HG03571 (cell line): ENCODE results near the gene CCDC88C.

Experiments used
- ATAC-seq: cut with Tn5 transposase; IDR thresholded peaks from one replicate; pipeline ENCODE4 v1.9.1; 2021; ENCODE audit not compliant: unreplicated experiment

The CCDC88C gene

DNA sequence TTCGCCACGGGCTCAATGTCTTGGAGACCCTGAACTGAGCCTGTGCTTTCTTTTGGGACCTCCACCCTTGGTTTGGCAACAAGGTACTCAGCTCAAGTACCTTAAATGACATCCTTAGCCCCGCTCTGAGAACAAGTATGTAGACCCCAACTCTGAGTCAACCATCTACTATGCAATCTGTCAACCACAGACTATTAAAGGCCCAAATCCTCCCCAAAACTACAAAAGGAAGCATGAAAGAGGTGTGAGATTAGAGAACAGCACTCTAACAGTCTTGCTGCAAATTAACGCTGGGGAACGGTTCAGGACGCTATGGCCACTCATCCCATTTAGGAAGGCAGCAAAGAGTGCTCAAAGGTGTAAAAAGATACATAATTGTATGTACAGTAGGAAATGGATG lies 52.1 kb downstream of the CCDC88C start:
- ATAC-seq: no peak

- ATAC-seq: no peak
Observed at GRCh38 chr14:91364524-91365270, 52.9 kb downstream of the CCDC88C start.

GRCh38 chr14:91363776-91364523 lies 53.7 kb downstream of the CCDC88C start:
- peak; percentile 61 for ATAC-seq

DNA sequence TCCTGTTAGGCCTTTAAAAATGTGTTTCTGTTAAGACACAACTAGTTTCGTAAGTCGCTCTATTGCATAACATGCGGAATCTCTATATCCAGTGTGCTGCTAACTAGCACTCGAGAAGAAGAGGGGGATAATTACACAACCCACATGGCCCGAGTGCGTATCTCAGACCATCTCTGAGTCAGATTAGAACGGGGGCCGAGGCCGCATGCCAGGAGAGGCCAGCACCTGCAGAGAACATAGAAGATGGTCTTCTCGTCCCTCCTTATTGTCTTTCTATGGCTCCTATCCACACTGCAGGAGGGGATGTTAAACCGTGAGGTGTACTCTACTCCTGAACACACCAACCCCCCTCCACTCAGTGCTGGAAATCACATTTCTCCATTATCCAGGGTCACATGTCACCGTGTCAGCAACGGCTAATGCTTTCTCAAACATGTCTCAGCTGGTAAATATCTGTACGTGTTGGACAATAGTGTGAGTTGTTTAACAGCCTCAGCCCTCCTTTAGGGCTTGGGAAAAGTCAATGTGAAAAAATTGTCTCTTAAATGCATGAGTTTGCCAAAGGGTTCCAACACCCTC lies 56.3 kb downstream of the CCDC88C start:
- no peak for ATAC-seq

GRCh38 chr14:91360490-91361232 lies 57.0 kb downstream of the CCDC88C start:
- no peak for ATAC-seq

DNA sequence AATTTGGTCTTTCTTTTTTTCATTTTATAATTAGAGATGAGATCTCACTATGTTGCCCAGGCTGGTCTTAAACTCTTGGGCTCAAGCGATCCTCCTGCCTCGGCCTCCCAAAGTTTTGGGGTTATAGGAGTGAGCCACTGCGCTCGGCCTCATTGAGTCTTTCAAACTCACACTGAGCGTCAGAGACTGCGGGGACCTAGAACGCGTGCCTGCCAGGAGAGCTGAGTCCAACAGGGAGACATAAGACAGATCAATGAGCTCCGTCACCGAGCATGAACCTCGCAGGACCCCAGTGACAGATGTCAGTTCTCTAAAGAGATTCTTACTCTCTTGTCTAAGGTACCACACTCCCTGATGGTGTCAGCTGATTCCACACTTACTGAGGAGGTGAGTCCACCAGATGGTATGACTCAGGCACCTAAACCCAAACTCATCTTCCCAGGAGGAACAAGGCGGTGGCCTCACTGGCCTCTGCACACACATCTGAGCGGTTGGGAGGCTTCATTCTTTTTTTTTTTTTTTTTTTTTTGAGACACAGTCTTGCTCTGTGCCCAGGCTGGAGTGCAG lies 58.9 kb downstream of the CCDC88C start:
- no peak for ATAC-seq

DNA sequence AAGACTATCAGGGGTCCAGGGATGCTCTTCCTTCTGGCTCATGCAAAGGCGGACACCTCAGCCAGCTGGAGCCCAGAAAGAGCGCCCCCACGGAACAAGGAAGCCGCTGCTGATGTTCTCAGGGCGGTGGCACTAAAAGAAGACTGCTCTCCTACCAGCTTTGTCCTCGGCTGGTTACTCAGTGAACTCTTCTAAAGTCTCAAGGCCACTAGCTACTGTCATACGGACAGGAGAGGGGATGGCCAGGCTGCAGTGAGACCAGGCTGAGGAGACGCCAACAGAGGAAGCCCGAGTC lies 59.6 kb downstream of the CCDC88C start:
- no peak for ATAC-seq

- no peak for ATAC-seq
Observed at GRCh38 chr14:91357272-91358024, 60.2 kb downstream of the CCDC88C start.

- no peak for ATAC-seq
Observed at GRCh38 chr14:91356181-91356763, 61.3 kb downstream of the CCDC88C start.

- ATAC-seq: no peak
Observed at GRCh38 chr14:91354979-91355685, 62.5 kb downstream of the CCDC88C start.

- no peak for ATAC-seq
Observed at GRCh38 chr14:91354221-91354916, 63.3 kb downstream of the CCDC88C start.

DNA sequence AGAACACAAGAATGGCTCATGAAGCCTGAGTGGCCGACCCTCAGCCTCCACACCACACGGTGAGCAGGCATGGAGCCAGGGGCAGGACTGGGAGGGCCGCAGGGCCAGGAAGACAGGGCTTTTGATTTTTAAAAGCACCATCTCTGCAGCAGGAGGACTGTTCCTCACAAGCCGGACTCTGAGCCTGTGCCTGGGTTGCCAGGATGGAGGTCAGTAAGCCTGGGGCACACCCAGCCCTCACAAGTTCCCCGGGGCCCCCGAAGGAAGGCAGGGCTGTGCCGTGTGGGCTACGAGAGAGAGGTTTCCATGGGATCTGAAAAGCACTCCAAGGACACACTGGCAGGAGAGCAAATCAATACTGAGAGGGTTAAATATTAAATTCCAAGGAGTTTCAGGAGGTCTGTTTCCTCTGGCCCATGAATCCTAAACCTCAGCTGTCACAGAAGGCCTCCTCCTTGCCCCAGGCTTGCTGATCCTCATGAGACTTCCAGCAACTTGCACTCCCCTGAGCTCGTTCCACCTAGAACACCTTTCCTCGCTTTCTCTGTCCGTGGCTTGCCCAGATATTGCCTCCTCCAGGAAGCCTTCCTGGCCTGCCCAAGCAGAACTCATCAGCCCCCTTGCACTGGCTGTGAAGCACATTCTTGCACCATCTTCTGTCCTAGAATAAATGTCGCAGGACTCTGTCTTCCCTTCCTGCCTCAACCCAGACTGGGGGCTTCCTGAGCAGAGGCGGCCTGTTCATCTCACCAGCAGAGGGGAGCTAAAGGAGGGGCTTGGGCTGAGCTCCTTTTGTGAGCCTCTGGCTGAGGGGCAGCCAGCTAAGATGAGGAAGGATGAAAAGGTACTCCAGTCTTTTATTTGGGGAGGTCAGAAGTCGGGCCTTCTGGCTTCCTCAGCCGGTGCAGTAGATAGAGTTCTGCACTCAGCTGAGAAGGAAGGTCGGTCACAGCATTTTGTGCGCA lies 64.6 kb downstream of the CCDC88C start:
- ATAC-seq: no peak

DNA sequence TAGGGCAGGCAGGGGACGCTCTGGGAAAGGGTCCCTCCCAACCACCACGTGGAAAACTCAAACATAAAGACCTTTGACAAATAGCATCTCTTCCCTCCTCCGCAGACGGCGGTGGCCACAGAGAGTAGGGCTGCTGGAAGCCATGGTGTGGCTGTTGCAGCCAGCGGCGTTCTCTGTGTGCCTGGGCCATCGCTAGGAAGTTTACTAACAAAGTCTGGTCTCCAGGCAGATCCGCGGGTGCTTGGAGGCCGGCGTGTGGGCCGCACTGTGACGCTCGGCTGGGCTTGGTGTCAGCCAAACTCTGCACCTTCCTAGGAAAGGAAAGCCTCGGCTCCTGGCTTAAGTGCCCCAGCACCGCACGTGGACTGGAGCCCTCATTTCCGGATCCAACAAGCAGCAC lies 65.6 kb downstream of the CCDC88C start:
- ATAC-seq: no peak

- no peak for ATAC-seq
Observed at GRCh38 chr14:91351512-91351862, 66.1 kb downstream of the CCDC88C start.

DNA sequence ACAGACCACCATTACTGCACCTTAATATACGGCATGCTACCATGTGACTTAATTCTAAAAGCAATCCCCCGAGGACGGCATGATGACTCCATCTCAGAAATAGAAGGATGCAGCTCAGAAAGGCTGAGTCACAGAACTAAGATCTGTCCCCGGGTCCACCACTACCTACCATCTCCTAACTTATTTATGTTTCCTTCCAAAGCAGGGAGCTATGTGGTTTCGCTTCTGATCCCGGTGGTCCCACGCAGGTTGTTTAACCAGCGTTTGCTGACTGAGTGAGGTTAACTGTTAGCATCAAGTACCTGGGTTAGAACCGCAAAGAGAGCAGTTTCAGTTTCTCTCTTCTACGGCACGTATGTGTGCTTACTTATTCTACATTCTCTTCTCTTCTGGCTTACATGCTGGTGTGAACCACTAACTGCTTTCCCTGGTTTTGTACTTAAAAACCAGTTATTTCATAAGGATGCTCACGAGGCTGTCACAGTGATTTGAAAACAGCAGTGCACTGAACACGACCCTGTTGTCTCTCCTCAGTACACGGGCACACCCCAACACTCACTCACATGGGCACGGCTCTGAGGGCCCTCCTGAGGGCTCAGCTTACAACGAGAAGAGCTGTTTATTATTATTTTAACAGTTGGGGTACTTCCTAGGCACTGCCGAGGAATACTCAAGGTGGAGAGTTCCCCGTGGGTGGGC lies 66.7 kb downstream of the CCDC88C start:
- peak; percentile 57 for ATAC-seq

GRCh38 chr14:91350483-91350812 lies 67.2 kb downstream of the CCDC88C start:
- ATAC-seq: peak; percentile 6

DNA sequence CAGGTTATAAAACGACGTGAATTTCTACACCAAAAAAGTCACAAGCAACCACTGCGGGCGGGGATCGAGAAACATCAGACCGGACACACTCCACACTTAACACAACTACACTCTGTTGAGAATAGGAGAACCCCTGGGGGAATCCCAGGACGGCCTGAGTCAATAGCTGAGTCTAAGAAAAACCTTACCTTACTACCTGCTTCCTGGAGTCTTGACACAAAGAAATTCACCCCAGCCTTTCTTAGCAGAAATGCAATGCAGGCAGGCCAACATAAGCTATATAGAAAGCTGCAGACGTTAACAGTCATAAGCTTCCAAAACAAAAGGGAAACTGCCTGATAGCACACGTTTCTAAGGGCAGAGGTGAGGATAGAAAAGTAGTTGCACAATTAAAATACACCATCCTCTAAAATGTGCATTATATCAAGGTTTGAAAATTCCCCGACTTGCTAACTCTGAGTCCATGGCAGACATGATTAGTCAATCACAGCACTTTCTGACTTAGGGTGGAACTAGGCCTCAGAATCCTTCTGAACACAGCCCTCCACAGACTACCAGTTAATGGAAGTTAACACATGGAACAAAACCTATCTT lies 68.0 kb downstream of the CCDC88C start:
- ATAC-seq: peak; percentile 39
